ENCODE results near the gene MACROH2A2.
"Not testable (repeated sequence)": the region's sequence is repeated elsewhere in the genome, so short reads cannot be mapped to it uniquely, and the experiment has no call there.

MACROH2A2 gene

DNA sequence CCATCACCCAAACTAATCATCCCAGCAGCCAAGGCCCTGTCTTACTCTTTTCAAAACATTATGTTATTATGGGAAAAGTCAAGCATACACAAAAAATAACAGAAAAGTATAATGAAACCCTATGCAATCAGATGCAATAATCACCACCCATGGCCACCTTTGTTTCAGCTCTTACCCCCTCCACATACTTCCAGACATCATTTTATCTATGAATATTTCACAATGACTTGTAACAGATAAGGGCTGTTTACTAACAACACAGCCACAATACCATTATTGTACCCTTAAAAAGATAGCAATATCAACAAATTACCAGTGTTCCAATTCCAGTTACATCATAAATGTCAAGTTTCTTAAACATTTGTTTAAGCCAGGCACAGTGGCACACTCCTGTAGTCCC lies 44.8 kb downstream of the MACROH2A2 start:
- no peaks in the 10 kb centered on the region for H3K27me3 ChIP-seq (ENCODE audit: insufficient read depth, poor library complexity, severe bottlenecking)
- TF ChIP-seq, protein P1, sequence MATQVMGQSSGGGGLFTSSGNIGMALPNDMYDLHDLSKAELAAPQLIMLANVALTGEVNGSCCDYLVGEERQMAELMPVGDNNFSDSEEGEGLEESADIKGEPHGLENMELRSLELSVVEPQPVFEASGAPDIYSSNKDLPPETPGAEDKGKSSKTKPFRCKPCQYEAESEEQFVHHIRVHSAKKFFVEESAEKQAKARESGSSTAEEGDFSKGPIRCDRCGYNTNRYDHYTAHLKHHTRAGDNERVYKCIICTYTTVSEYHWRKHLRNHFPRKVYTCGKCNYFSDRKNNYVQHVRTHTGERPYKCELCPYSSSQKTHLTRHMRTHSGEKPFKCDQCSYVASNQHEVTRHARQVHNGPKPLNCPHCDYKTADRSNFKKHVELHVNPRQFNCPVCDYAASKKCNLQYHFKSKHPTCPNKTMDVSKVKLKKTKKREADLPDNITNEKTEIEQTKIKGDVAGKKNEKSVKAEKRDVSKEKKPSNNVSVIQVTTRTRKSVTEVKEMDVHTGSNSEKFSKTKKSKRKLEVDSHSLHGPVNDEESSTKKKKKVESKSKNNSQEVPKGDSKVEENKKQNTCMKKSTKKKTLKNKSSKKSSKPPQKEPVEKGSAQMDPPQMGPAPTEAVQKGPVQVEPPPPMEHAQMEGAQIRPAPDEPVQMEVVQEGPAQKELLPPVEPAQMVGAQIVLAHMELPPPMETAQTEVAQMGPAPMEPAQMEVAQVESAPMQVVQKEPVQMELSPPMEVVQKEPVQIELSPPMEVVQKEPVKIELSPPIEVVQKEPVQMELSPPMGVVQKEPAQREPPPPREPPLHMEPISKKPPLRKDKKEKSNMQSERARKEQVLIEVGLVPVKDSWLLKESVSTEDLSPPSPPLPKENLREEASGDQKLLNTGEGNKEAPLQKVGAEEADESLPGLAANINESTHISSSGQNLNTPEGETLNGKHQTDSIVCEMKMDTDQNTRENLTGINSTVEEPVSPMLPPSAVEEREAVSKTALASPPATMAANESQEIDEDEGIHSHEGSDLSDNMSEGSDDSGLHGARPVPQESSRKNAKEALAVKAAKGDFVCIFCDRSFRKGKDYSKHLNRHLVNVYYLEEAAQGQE (IDR thresholded peaks at IDR 0.05; ENCODE audit: insufficient replicate concordance, low read depth): no peak
- TF ChIP-seq SPI1 (IDR thresholded peaks at IDR 0.05; ENCODE audit: borderline replicate concordance, low read depth) (no peak), GABPA (IDR thresholded peaks at IDR 0.05; ENCODE audit: low read depth) (no peak), POLR2AphosphoS5 (IDR thresholded peaks at IDR 0.05; ENCODE audit: low read depth) (no peak)
- TF ChIP-seq, protein P2, sequence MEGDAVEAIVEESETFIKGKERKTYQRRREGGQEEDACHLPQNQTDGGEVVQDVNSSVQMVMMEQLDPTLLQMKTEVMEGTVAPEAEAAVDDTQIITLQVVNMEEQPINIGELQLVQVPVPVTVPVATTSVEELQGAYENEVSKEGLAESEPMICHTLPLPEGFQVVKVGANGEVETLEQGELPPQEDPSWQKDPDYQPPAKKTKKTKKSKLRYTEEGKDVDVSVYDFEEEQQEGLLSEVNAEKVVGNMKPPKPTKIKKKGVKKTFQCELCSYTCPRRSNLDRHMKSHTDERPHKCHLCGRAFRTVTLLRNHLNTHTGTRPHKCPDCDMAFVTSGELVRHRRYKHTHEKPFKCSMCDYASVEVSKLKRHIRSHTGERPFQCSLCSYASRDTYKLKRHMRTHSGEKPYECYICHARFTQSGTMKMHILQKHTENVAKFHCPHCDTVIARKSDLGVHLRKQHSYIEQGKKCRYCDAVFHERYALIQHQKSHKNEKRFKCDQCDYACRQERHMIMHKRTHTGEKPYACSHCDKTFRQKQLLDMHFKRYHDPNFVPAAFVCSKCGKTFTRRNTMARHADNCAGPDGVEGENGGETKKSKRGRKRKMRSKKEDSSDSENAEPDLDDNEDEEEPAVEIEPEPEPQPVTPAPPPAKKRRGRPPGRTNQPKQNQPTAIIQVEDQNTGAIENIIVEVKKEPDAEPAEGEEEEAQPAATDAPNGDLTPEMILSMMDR (IDR thresholded peaks at IDR 0.05; ENCODE audit: insufficient read depth, low read length): no peak
- no peak overlapping the region for H3K4me3 ChIP-seq (replicated peaks; ENCODE audit: insufficient read depth, low read length)
- DNase-seq (ENCODE audit: low read depth in 1 of 2, low spot score in 1 of 2): no peak
- no peak overlapping the region for H3K27ac ChIP-seq (replicated peaks)

DNA sequence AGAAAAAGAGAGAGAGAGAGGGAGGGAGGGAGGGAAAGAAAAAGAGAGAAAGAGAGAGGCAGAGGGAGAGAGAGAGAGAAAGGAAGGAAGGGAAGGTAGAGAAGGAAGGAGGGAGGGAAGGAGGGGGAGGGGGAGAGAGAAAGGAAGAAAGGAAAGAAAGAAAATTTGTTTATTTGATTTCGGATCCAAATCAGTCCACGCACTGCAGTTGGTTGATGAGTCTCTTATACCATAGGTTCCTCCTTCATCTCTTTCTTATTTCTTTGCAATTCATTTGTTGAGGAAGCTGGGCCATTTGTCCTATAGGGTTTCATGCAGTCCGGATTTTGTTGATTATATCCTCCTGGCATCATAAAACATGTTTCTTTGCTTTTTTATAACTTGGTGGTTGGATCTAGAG lies 45.6 kb downstream of the MACROH2A2 start:
- Histone ChIP-seq H3K27ac (replicated peaks) (no peak overlapping the region), H3K4me3 (replicated peaks; ENCODE audit: insufficient read depth, low read length) (no peak overlapping the region), H3K27me3 (ENCODE audit: insufficient read depth, poor library complexity, severe bottlenecking) (no peaks in the 10 kb centered on the region)
- no peak for DNase-seq (ENCODE audit: low read depth in 1 of 2, low spot score in 1 of 2)
- TF ChIP-seq, protein P1 (IDR thresholded peaks at IDR 0.05; ENCODE audit: insufficient replicate concordance, low read depth): no peak
- TF ChIP-seq SPI1 (IDR thresholded peaks at IDR 0.05; ENCODE audit: borderline replicate concordance, low read depth) (no peak), GABPA (IDR thresholded peaks at IDR 0.05; ENCODE audit: low read depth) (no peak), POLR2AphosphoS5 (IDR thresholded peaks at IDR 0.05; ENCODE audit: low read depth) (no peak)
- TF ChIP-seq, protein P2 (IDR thresholded peaks at IDR 0.05; ENCODE audit: insufficient read depth, low read length): no peak

DNA sequence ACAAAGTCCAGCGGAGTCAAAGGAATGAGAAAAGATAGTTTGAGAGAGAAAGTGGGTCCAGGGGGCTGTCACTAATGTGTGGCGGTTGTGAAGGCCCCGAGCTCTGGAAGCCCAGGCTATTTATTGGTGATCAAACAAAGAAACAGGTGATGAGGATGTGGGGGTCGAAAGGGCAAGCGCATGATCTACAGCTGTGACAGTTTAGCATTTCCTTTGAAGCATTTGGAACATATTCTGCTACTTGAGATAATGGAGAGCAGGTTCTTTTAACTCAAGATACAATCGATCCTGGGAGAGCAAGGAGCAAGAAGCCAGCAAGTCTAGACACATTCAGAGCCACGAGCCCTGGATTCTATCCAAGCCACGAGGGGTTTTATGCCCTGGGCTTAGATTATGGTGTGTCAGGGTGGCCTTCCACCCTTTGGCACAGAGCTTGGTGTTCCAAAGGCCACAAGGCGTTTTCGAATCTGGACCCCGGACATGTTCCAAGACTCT lies 48.5 kb downstream of the MACROH2A2 start:
- not testable (repeated sequence) for DNase-seq (ENCODE audit: low read depth in 1 of 2, low spot score in 1 of 2); H3K27me3 ChIP-seq (ENCODE audit: insufficient read depth, poor library complexity, severe bottlenecking); H3K27ac ChIP-seq (replicated peaks); H3K4me3 ChIP-seq (replicated peaks; ENCODE audit: insufficient read depth, low read length)

DNA sequence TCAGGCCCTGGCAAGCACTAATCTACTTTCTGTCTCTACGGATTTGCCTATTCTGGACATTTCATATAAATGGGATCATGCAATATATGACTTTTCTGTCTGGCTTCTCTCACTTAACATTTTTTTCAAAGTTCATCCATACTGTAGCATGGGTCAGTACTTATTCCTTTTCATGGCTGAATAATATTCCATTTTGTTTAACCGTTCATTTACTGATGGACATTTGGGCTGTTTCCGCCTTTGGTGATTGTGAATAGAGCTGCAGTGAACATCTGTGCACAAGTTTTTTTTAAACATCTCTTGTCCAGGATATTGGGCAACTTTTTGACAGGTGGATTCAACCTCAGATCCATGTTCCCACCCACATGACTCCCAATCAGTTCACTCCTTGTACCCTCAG lies 49.0 kb downstream of the MACROH2A2 start:
- Histone ChIP-seq H3K27ac (replicated peaks) (no peak overlapping the region), H3K27me3 (ENCODE audit: insufficient read depth, poor library complexity, severe bottlenecking) (no peaks in the 10 kb centered on the region), H3K4me3 (replicated peaks; ENCODE audit: insufficient read depth, low read length) (no peak overlapping the region)
- no peak for DNase-seq (ENCODE audit: low read depth in 1 of 2, low spot score in 1 of 2)
- TF ChIP-seq GABPA (IDR thresholded peaks at IDR 0.05; ENCODE audit: low read depth) (no peak), SPI1 (IDR thresholded peaks at IDR 0.05; ENCODE audit: borderline replicate concordance, low read depth) (no peak), POLR2AphosphoS5 (IDR thresholded peaks at IDR 0.05; ENCODE audit: low read depth) (no peak)
- TF ChIP-seq, protein P1 (IDR thresholded peaks at IDR 0.05; ENCODE audit: insufficient replicate concordance, low read depth): no peak
- TF ChIP-seq, protein P2 (IDR thresholded peaks at IDR 0.05; ENCODE audit: insufficient read depth, low read length): no peak
